GM20431 (cell line): ENCODE results near the gene OR2T8.
"Not testable (repeated sequence)": the region's sequence is repeated elsewhere in the genome, so short reads cannot be mapped to it uniquely, and the experiment has no call there.

Source experiments
- in situ Hi-C: fragments of 300-500 bp; cut with MseI, MboI; formaldehyde crosslinking; loops from one replicate; pipeline ENCODE4 v1.15.0; 2020; ENCODE audit warnings: low sequenced_read_pairs; ENCODE audit not compliant: unreplicated experiment

Gene OR2T8

GRCh38 chr1:247919952-247920351 lies at the start of gene OR2T8:
Gene OR2T8, plus strand, starts transcription at chr1:247920252. Its CDS starts 766 bp downstream, at chr1:247921018.
- in situ Hi-C loops = no loop called here

GRCh38 chr1:247883346-247883745 lies 36.7 kb upstream of the OR2T8 start:
- in situ Hi-C loops = no loop called here

GRCh38 chr1:247884797-247885413 lies 35.1 kb upstream of the OR2T8 start:
- in situ Hi-C loops = no loop called here

- in situ Hi-C loops = no loop called here
Observed at GRCh38 chr1:247895163-247895637, 24.9 kb upstream of the OR2T8 start, which contains the start of gene OR2W3. Gene OR2W3, plus strand, starts transcription at chr1:247895587. Its CDS starts 0 bp downstream, at chr1:247895587.

- in situ Hi-C loops = no loop called here
Observed at GRCh38 chr1:247895976-247896375, 24.1 kb upstream of the OR2T8 start.

- in situ Hi-C loops = no loop called here
Observed at GRCh38 chr1:247904122-247904521, 15.9 kb upstream of the OR2T8 start.

GRCh38 chr1:247905181-247905580 lies 14.9 kb upstream of the OR2T8 start:
- in situ Hi-C loops = no loop called here

GRCh38 chr1:247905910-247906503 lies 14.0 kb upstream of the OR2T8 start:
- in situ Hi-C loops = no loop called here

- in situ Hi-C loops = no loop called here
Observed at GRCh38 chr1:247906504-247907047, 13.5 kb upstream of the OR2T8 start.

GRCh38 chr1:247908766-247909165 lies 11.3 kb upstream of the OR2T8 start:
- in situ Hi-C loops = no loop called here

- in situ Hi-C loops = no loop called here
Observed at GRCh38 chr1:247913786-247914185, 6.3 kb upstream of the OR2T8 start.

GRCh38 chr1:247914941-247915662 lies 5.0 kb upstream of the OR2T8 start:
- in situ Hi-C loops = no loop called here

GRCh38 chr1:247923941-247924340 lies 3.9 kb downstream of the OR2T8 start:
- in situ Hi-C loops = no loop called here

GRCh38 chr1:247924868-247925267 lies 4.8 kb downstream of the OR2T8 start, which contains the start of gene OR2AJ1:
Gene OR2AJ1, plus strand, starts transcription at chr1:247924889. Its CDS starts 8,880 bp downstream, at chr1:247933769.
- in situ Hi-C loops = no loop called here

- in situ Hi-C loops = no loop called here
Observed at GRCh38 chr1:247933989-247934388, 13.9 kb downstream of the OR2T8 start.

- in situ Hi-C loops = no loop called here
Observed at GRCh38 chr1:247935781-247936180, 15.7 kb downstream of the OR2T8 start.

GRCh38 chr1:247936415-247936814 lies 16.4 kb downstream of the OR2T8 start:
- in situ Hi-C loops = no loop called here

GRCh38 chr1:247936965-247937734 lies 17.1 kb downstream of the OR2T8 start:
- in situ Hi-C loops = not testable (repeated sequence)

- in situ Hi-C loops = no loop called here
Observed at GRCh38 chr1:247942624-247943023, 22.6 kb downstream of the OR2T8 start.

- in situ Hi-C loops = no loop called here
Observed at GRCh38 chr1:247948558-247948957, 28.5 kb downstream of the OR2T8 start, which contains the start of gene OR2L8. Gene OR2L8, plus strand, starts transcription at chr1:247948858. Its CDS starts 0 bp downstream, at chr1:247948858.
